HepG2 (cell line): ENCODE data around the gene FAM9C. TPM values are rescaled to one million over a fixed set of nuclear protein-coding genes. Genes with fewer than 3 reads are reported as not detected.

Experiments used
- ATAC-seq: fragments of 200-7000 bp; cut with Tn5 transposase; 3 replicates; pipeline ENCODE4 v1.9.1; 2020; ENCODE audit warnings: mild to moderate bottlenecking, moderate library complexity
- BruUV-seq: library from RNA; stranded (reverse); fragments of 400-500 nt; replicated peaks from 2 replicates; lab custom pipeline; 2021; lab: Mats Ljungman, UMichigan
- CTCF ChIA-PET: fragments of 300-600 bp; formaldehyde crosslinking; extraction: SDS; loops from one replicate; lab custom pipeline; 2021; ENCODE audit warnings: low total read pairs, inconsistent platforms, low intra/inter-chr PET ratio; lab: Yijun Ruan, JAX
- POLR2A ChIA-PET: fragments of 350-600 bp; sonication (Branson Sonifier 250); formaldehyde crosslinking; loops from one replicate; lab custom pipeline; 2020; ENCODE audit warnings: antibody characterized with exemption, inconsistent platforms; lab: Yijun Ruan, JAX
- DNase-seq: peaks from one replicate; pipeline ENCODE4 v3.0.0-alpha.2; 2015; ENCODE audit warnings: low spot score
- FAIRE-seq: peaks from 3 replicates; lab custom pipeline; 2011; peaks lifted over from hg19 to GRCh38; lab: Jason Lieb, UNC
- H2AFZ ChIP-seq: one replicate; pipeline ENCODE4 v1.6.1; 2011; ENCODE audit warnings: low read length, inconsistent platforms
- H3K27ac ChIP-seq: fragments of 300-600 bp; 3 replicates; pipeline ENCODE4 v1.8.0; 2011; ENCODE audit warnings: mixed run types, mild to moderate bottlenecking, mixed read lengths, low read length, inconsistent platforms; ENCODE audit not compliant: insufficient read depth; ENCODE audit errors: extremely low read length
- H3K27me3 ChIP-seq, 2 experiments: fragments of 200-600 bp in 1 of 2; 2 replicates in 1 of 2; 3 replicates in 1 of 2; pipeline versions ENCODE4 v1.6.0 to v1.8.0; 2011; ENCODE audit warnings: low read length in 2 of 2, mild to moderate bottlenecking in 2 of 2, moderate library complexity in 2 of 2, inconsistent platforms in 1 of 2; ENCODE audit not compliant: insufficient read depth in 2 of 2, control insufficient read depth in 1 of 2
- H3K36me3 ChIP-seq, 2 experiments: fragments of 200-600 bp in 1 of 2; replicated peaks in 1 of 2; 2 replicates in 1 of 2; 3 replicates in 1 of 2; pipeline versions ENCODE4 v1.5.1 to v1.8.0; 2011; ENCODE audit warnings: low read length in 2 of 2, inconsistent platforms in 1 of 2; ENCODE audit not compliant: insufficient read depth in 2 of 2, control insufficient read depth in 1 of 2
- H3K4me1 ChIP-seq: 2 replicates; pipeline ENCODE4 v1.5.1; 2012; ENCODE audit warnings: low read length, inconsistent platforms; ENCODE audit not compliant: insufficient read depth
- H3K4me2 ChIP-seq: 2 replicates; pipeline ENCODE4 v1.6.0; 2011; ENCODE audit warnings: low read depth, low read length, inconsistent platforms
- H3K4me3 ChIP-seq, 3 experiments: fragments of 200-600 bp in 1 of 3; sonication (generic), shearing (Covaris generic) in 1 of 3; replicated peaks in 1 of 3; 2 replicates each; pipeline ENCODE4 v1.5.1; 2011 to 2016; ENCODE audit warnings: low read length in 3 of 3, inconsistent platforms in 2 of 3, low read depth in 2 of 3, mild to moderate bottlenecking in 2 of 3, control low read depth in 1 of 3, mixed read lengths in 1 of 3; ENCODE audit not compliant: insufficient read depth in 1 of 3
- H3K79me2 ChIP-seq: one replicate; pipeline ENCODE4 v1.6.1; 2011; ENCODE audit warnings: low read length, inconsistent platforms; ENCODE audit not compliant: insufficient read depth
- H3K9ac ChIP-seq: 2 replicates; pipeline ENCODE4 v1.6.0; 2011; ENCODE audit warnings: mild to moderate bottlenecking, low read depth, low read length, inconsistent platforms; ENCODE audit not compliant: insufficient read depth
- H3K9me3 ChIP-seq: 2 replicates; pipeline ENCODE4 v1.5.1; 2012; ENCODE audit warnings: mild to moderate bottlenecking, low read length
- H4K20me1 ChIP-seq: 2 replicates; pipeline ENCODE4 v1.6.0; 2011; ENCODE audit warnings: inconsistent platforms, mild to moderate bottlenecking, low read length, moderate library complexity; ENCODE audit not compliant: insufficient read depth
- CHD2 ChIP-seq: IDR thresholded peaks from 2 replicates; pipeline ENCODE4 v1.6.1; 2011; ENCODE audit warnings: low read depth, low read length, improper control_type of control experiment
- GFI1 ChIP-seq: sonication (generic); formaldehyde crosslinking; IDR thresholded peaks from 2 replicates; pipeline ENCODE4 v1.5.0; 2020; ENCODE audit warnings: missing genetic modification reagents, mild to moderate bottlenecking, borderline replicate concordance
- MAF1 ChIP-seq: sonication (generic); formaldehyde crosslinking; IDR thresholded peaks from 2 replicates; pipeline ENCODE4 v1.5.0; 2020; ENCODE audit warnings: missing genetic modification reagents, borderline replicate concordance
- NR2F6 ChIP-seq, 2 experiments: IDR thresholded peaks; 2 replicates each; pipeline ENCODE4 v1.6.1; 2016; ENCODE audit warnings: antibody characterized with exemption in 1 of 2, mild to moderate bottlenecking in 1 of 2
- POLR2AphosphoS5 ChIP-seq: IDR thresholded peaks from 2 replicates; pipeline ENCODE4 v1.6.1; 2012; ENCODE audit warnings: low read depth, low read length
- SNAPC2 ChIP-seq: sonication (generic); formaldehyde crosslinking; IDR thresholded peaks from 2 replicates; pipeline ENCODE4 v1.8.1; 2022; ENCODE audit warnings: mild to moderate bottlenecking, missing genetic modification reagents
- SPEN ChIP-seq: sonication (generic); formaldehyde crosslinking; IDR thresholded peaks from 2 replicates; pipeline ENCODE4 v1.5.1; 2020; ENCODE audit warnings: low read depth, mild to moderate bottlenecking, missing genetic modification reagents
- SRSF9 ChIP-seq: fragments of 200-400 bp; formaldehyde crosslinking; IDR thresholded peaks from 2 replicates; pipeline ENCODE4 v1.6.1; 2018; ENCODE audit warnings: borderline replicate concordance, mild to moderate bottlenecking, low read depth, low read length; ENCODE audit not compliant: insufficient read depth, poor library complexity, severe bottlenecking
- ZNF160 ChIP-seq: sonication (generic); formaldehyde crosslinking; IDR thresholded peaks from 2 replicates; pipeline ENCODE4 v1.8.0; 2022; ENCODE audit warnings: mild to moderate bottlenecking, inconsistent platforms, missing genetic modification reagents
- ZNF543 ChIP-seq: sonication (generic); formaldehyde crosslinking; IDR thresholded peaks from 2 replicates; pipeline ENCODE4 v1.4.0; 2020; ENCODE audit warnings: mild to moderate bottlenecking, missing genetic modification reagents
- ZNF589 ChIP-seq: sonication (generic); formaldehyde crosslinking; conservative IDR thresholded peaks from 2 replicates; pipeline ENCODE4 v1.8.0; 2022; ENCODE audit warnings: mild to moderate bottlenecking, moderate library complexity, missing genetic modification reagents
- ZNF878 ChIP-seq: sonication (generic); formaldehyde crosslinking; IDR thresholded peaks from 2 replicates; pipeline ENCODE4 v1.8.1; 2023; ENCODE audit warnings: mild to moderate bottlenecking, missing genetic modification reagents, moderate library complexity
- WGBS: methylation state at CpG from one replicate; pipeline ENCODE4 v1.1.6; 2017; ENCODE audit warnings: low lambda C conversion rate; 5-methylcytosine and 5-hydroxymethylcytosine counted together
- in situ Hi-C: cut with HindIII; loops from 2 replicates; pipeline ENCODE4 v1.10.0; 2017; ENCODE audit warnings: low pct_unique_long_range_greater_than_20kb; ENCODE audit not compliant: extremely low pct_ligation_motif_present
- intact Hi-C: fragments of 100-400 bp; cut with micrococcal nuclease; formaldehyde crosslinking; loops from one replicate; pipeline ENCODE4 v1.10.0; 2022; ENCODE audit not compliant: unreplicated experiment
- polyA plus RNA-seq, 8 experiments: library from polyadenylated mRNA; depleted of rRNA in 3 of 8; stranded (reverse) in 7 of 8; unstranded in 1 of 8; fragments of >200 nt; fragmentation: Illumina TruSeq in 4 of 8; extraction: Trizol in 4 of 8; gene quantifications; 2 replicates each; pipeline versions ENCODE4 v1.2.1 to v1.2.3, GENCODE V29; 2011 to 2016; ENCODE audit warnings: low read depth in 4 of 8, missing spikeins in 1 of 8, mixed read lengths in 1 of 8; ENCODE audit not compliant: insufficient read depth in 1 of 8
- total RNA-seq, 5 experiments: library from RNA; depleted of rRNA; stranded (reverse); fragments of >200 nt; fragmentation: Illumina TruSeq; extraction: Trizol; gene quantifications; 2 replicates each; pipeline ENCODE4 v1.2.3, GENCODE V29; 2016; ENCODE audit warnings: low read depth in 1 of 5
- TF ChIP-seq, protein P1 (sequence below): sonication (generic); formaldehyde crosslinking; IDR thresholded peaks from 2 replicates; pipeline ENCODE4 v1.4.0; 2020; ENCODE audit warnings: missing genetic modification reagents

Gene FAM9C
- total and polyA plus RNA-seq, 2 of the 13 experiments (the other 11 are each of a cell fraction or from before 2014, with no cell fraction given): not detected

GRCh38 chrX:13074297-13075262 lies 30.2 kb upstream of the FAM9C start:
- Histone ChIP-seq H3K4me2 (no peak overlapping the region), H3K36me3 (no peaks in the 10 kb centered on the region), H3K4me1 (no peaks in the 10 kb centered on the region), H3K79me2 (no peaks in the 10 kb centered on the region)
- in situ Hi-C loops: loop anchor here (25.0 kb wide), 1 partner anchor 413 kb away; no protein-coding TSS in a partner anchor
- BruUV-seq: no TSS peak
- CTCF ChIA-PET: no interaction called here
- ATAC-seq: no peak
- TF ChIP-seq NR2F6 (IDR thresholded peaks at IDR 0.05): no peak
- TF ChIP-seq NR2F6 (CRISPR knock-in tag; IDR thresholded peaks at IDR 0.05): no peak
- TF ChIP-seq ZNF878: no peak
- TF ChIP-seq, protein P1, sequence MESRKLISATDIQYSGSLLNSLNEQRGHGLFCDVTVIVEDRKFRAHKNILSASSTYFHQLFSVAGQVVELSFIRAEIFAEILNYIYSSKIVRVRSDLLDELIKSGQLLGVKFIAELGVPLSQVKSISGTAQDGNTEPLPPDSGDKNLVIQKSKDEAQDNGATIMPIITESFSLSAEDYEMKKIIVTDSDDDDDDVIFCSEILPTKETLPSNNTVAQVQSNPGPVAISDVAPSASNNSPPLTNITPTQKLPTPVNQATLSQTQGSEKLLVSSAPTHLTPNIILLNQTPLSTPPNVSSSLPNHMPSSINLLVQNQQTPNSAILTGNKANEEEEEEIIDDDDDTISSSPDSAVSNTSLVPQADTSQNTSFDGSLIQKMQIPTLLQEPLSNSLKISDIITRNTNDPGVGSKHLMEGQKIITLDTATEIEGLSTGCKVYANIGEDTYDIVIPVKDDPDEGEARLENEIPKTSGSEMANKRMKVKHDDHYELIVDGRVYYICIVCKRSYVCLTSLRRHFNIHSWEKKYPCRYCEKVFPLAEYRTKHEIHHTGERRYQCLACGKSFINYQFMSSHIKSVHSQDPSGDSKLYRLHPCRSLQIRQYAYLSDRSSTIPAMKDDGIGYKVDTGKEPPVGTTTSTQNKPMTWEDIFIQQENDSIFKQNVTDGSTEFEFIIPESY (CRISPR knock-in tag): no peak
- no peak for TF ChIP-seq GFI1 (CRISPR knock-in tag)
- no peak for TF ChIP-seq MAF1 (CRISPR knock-in tag)
- TF ChIP-seq CHD2: no peak
- TF ChIP-seq ZNF543: no peak
- no peak for TF ChIP-seq ZNF160 (CRISPR knock-in tag)
- no peak for TF ChIP-seq ZNF589
- TF ChIP-seq SNAPC2 (CRISPR knock-in tag): no peak
- TF ChIP-seq POLR2AphosphoS5: no peak
- TF ChIP-seq SPEN (CRISPR knock-in tag): no peak
- TF ChIP-seq SRSF9: no peak
- TF ChIP-seq, all 625 proteins: peak for 0
- DNase-seq: no peak
- Histone ChIP-seq H3K9ac (no peak overlapping the region), H2AFZ (no peak overlapping the region), H3K27ac (no peak overlapping the region), H4K20me1 (no peaks in the 10 kb centered on the region), H3K4me3 (no peak overlapping the region), H3K9me3 (no peaks in the 10 kb centered on the region), H3K27me3 (no peaks in the 10 kb centered on the region)
- no peak for FAIRE-seq
- WGBS: 64% methylated on average over 8 of the region's 9 CpGs
- intact Hi-C loops: no loop called here
- POLR2A ChIA-PET: no interaction called here
